A549 (cell line): ENCODE data around the gene RAB11B. TPM values are rescaled to one million over a fixed set of nuclear protein-coding genes. Genes with fewer than 3 reads are reported as not detected.

Experiments
- ATAC-seq, 2 experiments: fragments of 200-7000 bp in 1 of 2; fragments of >200 bp in 1 of 2; cut with Nextera tagmentation in 1 of 2; cut with Tn5 transposase in 1 of 2; 3 replicates each; pipeline versions ENCODE4 v1.8.0 to v1.9.1; 2018 to 2020; ENCODE audit warnings: mild to moderate bottlenecking in 1 of 2, moderate library complexity in 1 of 2
- CTCF ChIA-PET: fragments of 300-600 bp; sonication (Branson Sonifier 250); formaldehyde crosslinking; extraction: SDS; loops from one replicate; lab custom pipeline; 2021; ENCODE audit warnings: antibody characterized with exemption, inconsistent platforms; lab: Yijun Ruan, JAX
- POLR2A ChIA-PET: fragments of 350-600 bp; formaldehyde crosslinking; extraction: SDS; loops from one replicate; lab custom pipeline; 2021; ENCODE audit warnings: antibody characterized with exemption, inconsistent platforms; lab: Yijun Ruan, JAX
- DNase-seq, 2 experiments: peaks; one replicate each; pipeline versions ENCODE4 v3.0.0 to v3.0.0-alpha.2; 2011 to 2016; ENCODE audit warnings: low read depth in 1 of 2, low spot score in 1 of 2
- FAIRE-seq: peaks from 2 replicates; lab custom pipeline; 2011; peaks lifted over from hg19 to GRCh38; lab: Jason Lieb, UNC
- H3K27ac ChIP-seq, 2 experiments: fragments of >200 bp; sonication (Bioruptor Twin); formaldehyde crosslinking; 3 replicates each; pipeline ENCODE4 v1.5.1; 2016 to 2017
- H3K4me1 ChIP-seq: fragments of >200 bp; sonication (Bioruptor Twin); formaldehyde crosslinking; 3 replicates; pipeline ENCODE4 v1.6.1; 2016
- H3K4me2 ChIP-seq: fragments of >200 bp; sonication (Bioruptor Twin); formaldehyde crosslinking; 3 replicates; pipeline ENCODE4 v1.6.1; 2016
- H3K4me3 ChIP-seq: fragments of >200 bp; sonication (Bioruptor Twin); formaldehyde crosslinking; 3 replicates; pipeline ENCODE4 v1.5.1; 2016
- H3K9me3 ChIP-seq: fragments of >200 bp; sonication (Bioruptor Twin); formaldehyde crosslinking; 3 replicates; pipeline ENCODE4 v1.6.1; 2016
- BHLHE40 ChIP-seq: IDR thresholded peaks from 2 replicates; pipeline ENCODE4 v1.6.1; 2012; ENCODE audit warnings: low read depth, low read length, inconsistent platforms
- CEBPB ChIP-seq, 2 experiments: fragments of >200 bp in 1 of 2; sonication (Bioruptor Twin) in 1 of 2; formaldehyde crosslinking in 1 of 2; IDR thresholded peaks; 2 replicates each; pipeline ENCODE4 v1.6.1; 2012 to 2016
- CHD2 ChIP-seq: fragments of 150-350 bp; IDR thresholded peaks from 2 replicates; pipeline ENCODE4 v1.6.1; 2014; ENCODE audit warnings: low read length; ENCODE audit not compliant: partially characterized antibody
- CHD4 ChIP-seq: fragments of 200-600 bp; sonication (generic); IDR thresholded peaks from 2 replicates; pipeline ENCODE4 v1.6.1; 2016; ENCODE audit warnings: antibody characterized with exemption, mild to moderate bottlenecking, borderline replicate concordance
- EHF ChIP-seq: fragments of 250-450 bp; sonication (Bioruptor Pico); IDR thresholded peaks from 2 replicates; pipeline ENCODE4 v1.5.0; 2020; ENCODE audit warnings: mild to moderate bottlenecking
- EP300 ChIP-seq, 2 experiments: fragments of >200 bp; sonication (Bioruptor Twin); formaldehyde crosslinking; IDR thresholded peaks; 2 replicates in 1 of 2; 3 replicates in 1 of 2; pipeline ENCODE4 v1.6.1; 2016 to 2017
- ESRRA ChIP-seq: fragments of 150-350 bp; IDR thresholded peaks from 2 replicates; pipeline ENCODE4 v1.6.1; 2014; ENCODE audit warnings: mild to moderate bottlenecking, low read length, borderline replicate concordance
- FOSL2 ChIP-seq, 2 experiments: fragments of 450-650 bp in 1 of 2; fragments of >200 bp in 1 of 2; sonication (Bioruptor Twin) in 1 of 2; formaldehyde crosslinking; IDR thresholded peaks; 2 replicates each; pipeline versions ENCODE4 v1.5.0 to v1.6.1; 2016 to 2020; ENCODE audit warnings: mild to moderate bottlenecking in 1 of 2, moderate library complexity in 1 of 2
- GATA3 ChIP-seq: IDR thresholded peaks from 2 replicates; pipeline ENCODE4 v1.6.1; 2012; ENCODE audit warnings: borderline replicate concordance
- HEYL ChIP-seq: fragments of 250-450 bp; sonication (Bioruptor Pico); IDR thresholded peaks from 2 replicates; pipeline ENCODE4 v1.8.0; 2021; ENCODE audit warnings: mild to moderate bottlenecking, moderate library complexity
- JUNB ChIP-seq: fragments of >200 bp; sonication (Bioruptor Twin); formaldehyde crosslinking; IDR thresholded peaks from 2 replicates; pipeline ENCODE4 v1.6.1; 2016
- MAZ ChIP-seq: fragments of 150-350 bp; IDR thresholded peaks from 2 replicates; pipeline ENCODE4 v1.6.1; 2014; ENCODE audit warnings: antibody characterized with exemption, low read depth, low read length, borderline replicate concordance
- MYC ChIP-seq: IDR thresholded peaks from 2 replicates; pipeline ENCODE4 v1.6.1; 2012; ENCODE audit warnings: mild to moderate bottlenecking, inconsistent platforms, low read length, improper control_type of control experiment, borderline replicate concordance
- NFE2L2 ChIP-seq: fragments of 150-350 bp; conservative IDR thresholded peaks from 2 replicates; pipeline ENCODE4 v1.6.1; 2014; ENCODE audit warnings: low read length
- NR3C1 ChIP-seq: fragments of >200 bp; sonication (Bioruptor Twin); formaldehyde crosslinking; IDR thresholded peaks from 3 replicates; pipeline ENCODE4 v1.6.1; 2017
- PHF8 ChIP-seq: fragments of 200-600 bp; sonication (generic); IDR thresholded peaks from 2 replicates; pipeline ENCODE4 v1.6.1; 2016; ENCODE audit warnings: low read depth, mild to moderate bottlenecking, antibody characterized with exemption, moderate library complexity, borderline replicate concordance
- RFX5 ChIP-seq: fragments of 450-650 bp; IDR thresholded peaks from 2 replicates; pipeline ENCODE4 v1.7.1; 2014; ENCODE audit warnings: antibody characterized with exemption, mild to moderate bottlenecking, moderate library complexity
- RNF2 ChIP-seq: fragments of 200-600 bp; sonication (generic); IDR thresholded peaks from 2 replicates; pipeline ENCODE4 v1.6.1; 2016; ENCODE audit warnings: low read depth, mild to moderate bottlenecking, antibody characterized with exemption, moderate library complexity, borderline replicate concordance
- TFCP2L1 ChIP-seq: fragments of 250-450 bp; sonication (Bioruptor Pico); IDR thresholded peaks from 2 replicates; pipeline ENCODE4 v1.5.0; 2021; ENCODE audit warnings: mild to moderate bottlenecking
- TP53 ChIP-seq: fragments of 250-450 bp; sonication (Bioruptor Pico); IDR thresholded peaks from 2 replicates; pipeline ENCODE4 v1.5.0; 2021; ENCODE audit warnings: mild to moderate bottlenecking, moderate library complexity
- ZNF302 ChIP-seq: fragments of 250-450 bp; sonication (Bioruptor Pico); IDR thresholded peaks from 2 replicates; pipeline ENCODE4 v1.9.0; 2021; ENCODE audit warnings: inconsistent platforms, mild to moderate bottlenecking, moderate library complexity
- WGBS: methylation state at CpG from one replicate; pipeline ENCODE4 v1.1.6; 2017; ENCODE audit errors: missing lambda C conversion rate; 5-methylcytosine and 5-hydroxymethylcytosine counted together
- polyA plus RNA-seq, 4 experiments: library from polyadenylated mRNA; depleted of rRNA in 3 of 4; stranded (reverse); fragments of >200 nt; fragmentation: RNase III in 1 of 4; extraction: RNeasy Plus Mini Kit Qiagen cat#74134 plus additional on column Dnase treatment in 1 of 4; gene quantifications; 2 replicates in 3 of 4; 3 replicates in 1 of 4; pipeline ENCODE4 v1.2.3, GENCODE V29; 2011 to 2017
- TF ChIP-seq, protein P1 (sequence below): fragments of 250-450 bp; sonication (Bioruptor Pico); IDR thresholded peaks from 2 replicates; pipeline ENCODE4 v1.5.0; 2020; ENCODE audit warnings: low read depth, mild to moderate bottlenecking, moderate library complexity
- TF ChIP-seq, protein P2 (sequence below): IDR thresholded peaks from 2 replicates; pipeline ENCODE4 v1.6.1; 2012
- TF ChIP-seq, protein P3 (sequence below): fragments of >200 bp; sonication (Bioruptor Twin); formaldehyde crosslinking; IDR thresholded peaks from 3 replicates; pipeline ENCODE4 v1.6.1; 2016
- TF ChIP-seq, protein P4 (sequence below): IDR thresholded peaks from 2 replicates; pipeline ENCODE4 v1.6.1; 2012; ENCODE audit warnings: low read depth, borderline replicate concordance

RAB11B gene
- polyA plus RNA-seq, 2 of the 4 experiments (the other 2 are of a cell fraction), result 22.3 to 93.7 TPM

DNA sequence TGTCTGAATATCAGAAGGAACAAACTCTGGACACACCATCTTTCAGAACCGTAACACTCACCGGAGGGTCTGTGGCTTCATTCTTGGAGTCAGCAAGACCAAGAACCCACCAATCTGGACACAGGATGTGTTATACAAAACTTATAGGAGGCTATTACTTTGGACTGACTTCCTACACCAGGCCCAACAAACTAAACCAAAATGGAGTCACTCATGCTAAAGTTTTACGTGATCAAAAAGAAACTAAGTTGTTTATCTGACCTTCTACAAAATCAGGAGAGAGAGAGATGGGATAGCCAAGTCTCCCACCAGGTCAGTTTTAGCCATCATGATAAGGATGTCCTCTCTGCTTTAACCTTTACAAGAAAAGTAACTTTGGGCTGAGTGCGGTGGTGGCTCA lies 3.2 kb upstream of the RAB11B start (continued):
- no peak for TF ChIP-seq CHD4
- no peak for TF ChIP-seq MYC
- TF ChIP-seq, protein P1, sequence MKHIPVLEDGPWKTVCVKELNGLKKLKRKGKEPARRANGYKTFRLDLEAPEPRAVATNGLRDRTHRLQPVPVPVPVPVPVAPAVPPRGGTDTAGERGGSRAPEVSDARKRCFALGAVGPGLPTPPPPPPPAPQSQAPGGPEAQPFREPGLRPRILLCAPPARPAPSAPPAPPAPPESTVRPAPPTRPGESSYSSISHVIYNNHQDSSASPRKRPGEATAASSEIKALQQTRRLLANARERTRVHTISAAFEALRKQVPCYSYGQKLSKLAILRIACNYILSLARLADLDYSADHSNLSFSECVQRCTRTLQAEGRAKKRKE (CRISPR knock-in tag), result 0 out of 2 replicates have a peak, but pooled peaks have one; percentile 39
- no peak for TF ChIP-seq PHF8
- no peak for TF ChIP-seq EP300 (IDR thresholded peaks at IDR 0.05)
- TF ChIP-seq, protein P2, sequence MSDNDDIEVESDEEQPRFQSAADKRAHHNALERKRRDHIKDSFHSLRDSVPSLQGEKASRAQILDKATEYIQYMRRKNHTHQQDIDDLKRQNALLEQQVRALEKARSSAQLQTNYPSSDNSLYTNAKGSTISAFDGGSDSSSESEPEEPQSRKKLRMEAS, result no peak
- no peak for TF ChIP-seq NR3C1
- no peak for TF ChIP-seq RFX5
- no peak for TF ChIP-seq ESRRA
- no peak for TF ChIP-seq BHLHE40
- TF ChIP-seq, protein P3, sequence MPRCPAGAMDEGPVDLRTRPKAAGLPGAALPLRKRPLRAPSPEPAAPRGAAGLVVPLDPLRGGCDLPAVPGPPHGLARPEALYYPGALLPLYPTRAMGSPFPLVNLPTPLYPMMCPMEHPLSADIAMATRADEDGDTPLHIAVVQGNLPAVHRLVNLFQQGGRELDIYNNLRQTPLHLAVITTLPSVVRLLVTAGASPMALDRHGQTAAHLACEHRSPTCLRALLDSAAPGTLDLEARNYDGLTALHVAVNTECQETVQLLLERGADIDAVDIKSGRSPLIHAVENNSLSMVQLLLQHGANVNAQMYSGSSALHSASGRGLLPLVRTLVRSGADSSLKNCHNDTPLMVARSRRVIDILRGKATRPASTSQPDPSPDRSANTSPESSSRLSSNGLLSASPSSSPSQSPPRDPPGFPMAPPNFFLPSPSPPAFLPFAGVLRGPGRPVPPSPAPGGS, result no peak
- no peak for TF ChIP-seq TFCP2L1
- no peak for TF ChIP-seq CEBPB (IDR thresholded peaks at IDR 0.05)
- no peak for TF ChIP-seq TP53 (CRISPR knock-in tag)
- TF ChIP-seq MAZ, result no peak
- no peak for TF ChIP-seq CHD2
- TF ChIP-seq, protein P4, sequence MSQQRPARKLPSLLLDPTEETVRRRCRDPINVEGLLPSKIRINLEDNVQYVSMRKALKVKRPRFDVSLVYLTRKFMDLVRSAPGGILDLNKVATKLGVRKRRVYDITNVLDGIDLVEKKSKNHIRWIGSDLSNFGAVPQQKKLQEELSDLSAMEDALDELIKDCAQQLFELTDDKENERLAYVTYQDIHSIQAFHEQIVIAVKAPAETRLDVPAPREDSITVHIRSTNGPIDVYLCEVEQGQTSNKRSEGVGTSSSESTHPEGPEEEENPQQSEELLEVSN, result no peak
- TF ChIP-seq HEYL, result peak; percentile 90
- no peak for TF ChIP-seq RNF2
- peak; percentile 83 for TF ChIP-seq EHF (CRISPR knock-in tag)
- TF ChIP-seq JUNB, result no peak
- TF ChIP-seq ZNF302, result no peak

DNA sequence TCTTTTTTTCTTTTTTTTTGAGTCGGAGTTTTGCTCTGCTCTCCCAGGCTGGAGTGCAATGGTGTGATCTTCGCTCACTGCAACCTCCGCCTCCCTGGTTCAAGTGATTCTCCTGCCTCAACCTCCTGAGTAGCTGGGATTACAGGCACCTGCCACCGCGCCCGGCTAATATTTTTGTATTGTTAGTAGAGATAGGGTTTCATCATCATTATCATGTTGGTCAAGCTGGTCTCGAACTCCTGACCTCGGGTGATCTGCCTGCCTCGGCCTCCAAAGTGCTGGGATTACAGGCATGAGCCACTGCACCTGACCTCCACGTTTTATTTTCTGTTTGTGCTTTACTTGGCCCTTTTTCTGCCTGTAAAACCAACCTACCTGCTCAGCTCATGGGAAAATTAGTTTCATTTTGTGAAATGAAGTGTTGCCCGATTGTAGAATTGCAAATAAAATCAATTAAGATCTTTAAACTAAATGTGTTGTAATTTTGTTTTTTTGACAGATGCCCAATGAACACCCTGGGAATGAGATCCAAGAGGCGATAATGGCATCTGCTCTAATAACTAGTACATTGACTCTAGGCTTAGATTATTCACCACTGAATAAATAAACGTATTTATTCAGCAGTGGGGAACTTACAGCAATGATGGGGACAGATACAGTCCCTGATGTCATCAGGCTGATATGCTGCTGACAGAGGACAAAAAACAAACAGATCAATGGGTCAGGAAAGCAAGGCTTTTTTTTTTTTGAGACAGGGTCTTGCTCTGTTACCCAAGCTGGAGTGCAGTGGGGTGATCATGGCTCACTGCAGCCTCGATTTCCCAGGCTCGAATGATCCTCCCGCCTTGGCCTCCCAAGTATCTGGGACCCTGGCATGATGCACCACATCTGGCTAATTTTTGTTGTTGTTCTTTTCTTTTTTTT lies 2.2 kb upstream of the RAB11B start:
- 31% methylated on average over 16 of the region's 16 CpGs for WGBS
- TF ChIP-seq GATA3 (peak; percentile 91), FOSL2 (IDR thresholded peaks at IDR 0.05) (no peak), FOSL2 (CRISPR knock-in tag; IDR thresholded peaks at IDR 0.05) (peak; percentile 82), NFE2L2 (no peak), CEBPB (IDR thresholded peaks at IDR 0.05) (peak in 1 of 2 experiments; percentile 46; a peak in 1 of 4 replicates)
- TF ChIP-seq, all 56 proteins: peak for 3
- ATAC-seq, result peak in 1 of 2 experiments; percentile 6; a peak in 1 of 6 replicates
- Histone ChIP-seq H3K4me1 (peaks cover 39% of the 10 kb centered on the region), H3K9me3 (no peaks in the 10 kb centered on the region), H3K4me2 (peak overlapping the region; percentile 78), H3K4me3 (no peak overlapping the region), H3K27ac (peak overlapping the region; percentile 84)
- CTCF ChIA-PET, result interaction anchor here (8.0 kb wide), 1 partner anchor 34 kb away, joined by 71 read pairs; no protein-coding TSS in a partner anchor
- POLR2A ChIA-PET, result no interaction called here
- FAIRE-seq, result no peak
- DNase-seq, result peak; percentile 44 to 87
